SKM-1 (cell line): ENCODE results near the gene PXK.

Experiments
- DNase-seq: peaks from one replicate; lab custom pipeline; 2025; ENCODE audit not compliant: unreplicated experiment; lab: John Stamatoyannopoulos, UW

Gene PXK

GRCh38 chr3:58459160-58459559 lies 126.5 kb downstream of the PXK start:
- no peak for DNase-seq

- DNase-seq, result no peak
Observed at GRCh38 chr3:58462829-58463180, 130.1 kb downstream of the PXK start.

GRCh38 chr3:58463181-58463941 lies 130.7 kb downstream of the PXK start:
- no peak for DNase-seq

GRCh38 chr3:58463942-58464271 lies 131.2 kb downstream of the PXK start:
- no peak for DNase-seq

- DNase-seq, result no peak
Observed at GRCh38 chr3:58464866-58465265, 132.2 kb downstream of the PXK start.

GRCh38 chr3:58466899-58467563 lies 134.3 kb downstream of the PXK start:
- no peak for DNase-seq

- DNase-seq, result no peak
Observed at GRCh38 chr3:58469096-58469495, 136.4 kb downstream of the PXK start.

- no peak for DNase-seq
Observed at GRCh38 chr3:58470363-58471024, 137.8 kb downstream of the PXK start.

- DNase-seq, result peak; percentile 74
Observed at GRCh38 chr3:58471025-58471887, 138.6 kb downstream of the PXK start.

- no peak for DNase-seq
Observed at GRCh38 chr3:58473275-58473674, 140.6 kb downstream of the PXK start.

- DNase-seq, result peak; percentile 41
Observed at GRCh38 chr3:58474348-58474911, 141.7 kb downstream of the PXK start.

GRCh38 chr3:58474967-58475578 lies 142.4 kb downstream of the PXK start:
- DNase-seq, result no peak
